Measurements from ENCODE around the gene PASD1. TPM values are rescaled to one million over a fixed set of nuclear protein-coding genes. Genes with fewer than 3 reads are reported as not detected.

The PASD1 gene
- total RNA-seq, 1 donor from 2014 or later = not detected

- Histone ChIP-seq H3K27ac (no peak overlapping the region), H3K36me3 (no peaks in the 10 kb centered on the region), H3K9me3 (no peaks in the 10 kb centered on the region), H3K4me3 (no peak overlapping the region), H3K4me1 (no peaks in the 10 kb centered on the region), H3K27me3 (ENCODE audit: low read depth) (no peaks in the 10 kb centered on the region)
- intact Hi-C loops (cut with DNase I) = no loop called here
- no peak for ATAC-seq
- DNase-seq = no peak
- TF ChIP-seq, protein P1, sequence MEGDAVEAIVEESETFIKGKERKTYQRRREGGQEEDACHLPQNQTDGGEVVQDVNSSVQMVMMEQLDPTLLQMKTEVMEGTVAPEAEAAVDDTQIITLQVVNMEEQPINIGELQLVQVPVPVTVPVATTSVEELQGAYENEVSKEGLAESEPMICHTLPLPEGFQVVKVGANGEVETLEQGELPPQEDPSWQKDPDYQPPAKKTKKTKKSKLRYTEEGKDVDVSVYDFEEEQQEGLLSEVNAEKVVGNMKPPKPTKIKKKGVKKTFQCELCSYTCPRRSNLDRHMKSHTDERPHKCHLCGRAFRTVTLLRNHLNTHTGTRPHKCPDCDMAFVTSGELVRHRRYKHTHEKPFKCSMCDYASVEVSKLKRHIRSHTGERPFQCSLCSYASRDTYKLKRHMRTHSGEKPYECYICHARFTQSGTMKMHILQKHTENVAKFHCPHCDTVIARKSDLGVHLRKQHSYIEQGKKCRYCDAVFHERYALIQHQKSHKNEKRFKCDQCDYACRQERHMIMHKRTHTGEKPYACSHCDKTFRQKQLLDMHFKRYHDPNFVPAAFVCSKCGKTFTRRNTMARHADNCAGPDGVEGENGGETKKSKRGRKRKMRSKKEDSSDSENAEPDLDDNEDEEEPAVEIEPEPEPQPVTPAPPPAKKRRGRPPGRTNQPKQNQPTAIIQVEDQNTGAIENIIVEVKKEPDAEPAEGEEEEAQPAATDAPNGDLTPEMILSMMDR (IDR thresholded peaks at IDR 0.05) = no peak
These were observed 135.0 kb downstream of the PASD1 start for GRCh38 chrX:151698485-151698884.

GRCh38 chrX:151699746-151700145, 136.3 kb downstream of the PASD1 start:
- intact Hi-C loops (cut with DNase I) = no loop called here
- Histone ChIP-seq H3K9me3 (no peaks in the 10 kb centered on the region), H3K27ac (no peak overlapping the region), H3K4me3 (no peak overlapping the region), H3K27me3 (ENCODE audit: low read depth) (no peaks in the 10 kb centered on the region), H3K36me3 (no peaks in the 10 kb centered on the region), H3K4me1 (no peaks in the 10 kb centered on the region)
- no peak for DNase-seq
- ATAC-seq = no peak
- TF ChIP-seq, protein P1 (IDR thresholded peaks at IDR 0.05) = no peak

DNA sequence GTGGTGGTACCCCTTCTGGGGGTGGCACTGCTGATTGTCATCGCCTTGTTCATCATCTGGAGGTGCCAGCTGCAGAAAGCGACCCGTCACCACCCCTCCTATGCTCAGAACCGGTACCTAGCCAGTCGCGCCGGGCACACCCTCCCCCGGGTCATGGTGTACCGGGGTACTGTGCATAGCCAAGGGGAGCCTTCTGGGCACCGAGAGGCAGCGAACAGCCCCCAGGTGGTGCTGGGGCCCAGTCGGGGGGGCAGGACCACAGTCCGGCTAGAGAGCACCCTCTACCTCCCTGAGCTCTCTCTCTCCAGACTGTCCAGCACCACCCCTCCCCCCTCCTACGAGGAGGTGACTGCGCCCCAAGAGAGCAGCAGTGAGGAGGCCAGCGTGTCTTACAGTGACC, 137.1 kb downstream of the PASD1 start:
- TF ChIP-seq, protein P1 (IDR thresholded peaks at IDR 0.05) = no peak
- intact Hi-C loops (cut with DNase I) = no loop called here
- H3K27me3 ChIP-seq (ENCODE audit: low read depth) = no peaks in the 10 kb centered on the region
- ATAC-seq (no peak), DNase-seq (no peak)
- no peak overlapping the region for H3K27ac ChIP-seq
- no peaks in the 10 kb centered on the region for H3K9me3 ChIP-seq
- H3K4me1 ChIP-seq = no peaks in the 10 kb centered on the region
- H3K36me3 ChIP-seq = no peaks in the 10 kb centered on the region
- H3K4me3 ChIP-seq = no peak overlapping the region

DNA sequence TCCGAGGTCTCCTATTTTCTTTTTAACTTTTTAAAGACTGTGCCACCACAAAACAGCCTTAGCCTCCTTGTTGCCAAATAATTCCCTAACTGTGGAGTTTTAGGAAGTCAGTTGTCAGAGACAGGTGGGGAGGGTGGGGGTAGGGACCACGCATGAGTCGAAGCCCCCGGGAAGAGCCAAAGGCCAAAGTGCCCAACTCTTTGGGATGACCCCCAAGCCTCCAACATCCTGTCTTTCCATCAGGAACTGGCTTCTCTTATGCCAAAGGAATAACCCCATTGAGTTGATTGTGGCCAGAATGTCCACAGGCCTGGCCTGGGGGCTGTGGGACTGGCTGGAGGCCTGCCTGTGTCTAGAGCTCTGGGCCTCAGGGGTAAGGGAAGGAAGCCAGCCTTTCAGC, 137.6 kb downstream of the PASD1 start:
- no peak for DNase-seq

GRCh38 chrX:151701531-151701930, 138.1 kb downstream of the PASD1 start:
- intact Hi-C loops (cut with DNase I) = no loop called here
- H3K27me3 ChIP-seq (ENCODE audit: low read depth) = no peaks in the 10 kb centered on the region
- no peak overlapping the region for H3K27ac ChIP-seq
- H3K4me1 ChIP-seq = no peaks in the 10 kb centered on the region
- TF ChIP-seq, protein P1 (IDR thresholded peaks at IDR 0.05) = no peak
- no peaks in the 10 kb centered on the region for H3K9me3 ChIP-seq
- DNase-seq (no peak), ATAC-seq (no peak)
- H3K36me3 ChIP-seq = no peaks in the 10 kb centered on the region
- H3K4me3 ChIP-seq = no peak overlapping the region

More for the DNA sequence above, 137.6 kb downstream of the PASD1 start:
- TF ChIP-seq, protein P1 (IDR thresholded peaks at IDR 0.05) = no peak
- no peak overlapping the region for H3K27ac ChIP-seq
- H3K4me1 ChIP-seq = no peaks in the 10 kb centered on the region
- H3K27me3 ChIP-seq (ENCODE audit: low read depth) = no peaks in the 10 kb centered on the region
- ATAC-seq = no peak
- intact Hi-C loops (cut with DNase I) = no loop called here
- no peaks in the 10 kb centered on the region for H3K9me3 ChIP-seq
- H3K4me3 ChIP-seq = no peak overlapping the region
- no peaks in the 10 kb centered on the region for H3K36me3 ChIP-seq
